Effector CD4-positive, alpha-beta T cell (primary cell): ENCODE measurements around the gene MYO5A.
"Not testable (repeated sequence)": the region's sequence is repeated elsewhere in the genome, so short reads cannot be mapped to it uniquely, and the experiment has no call there.

Experiments used
- DNase-seq: peaks from one replicate; pipeline ENCODE4 v3.0.0-alpha.2; 2020

Gene MYO5A

DNA sequence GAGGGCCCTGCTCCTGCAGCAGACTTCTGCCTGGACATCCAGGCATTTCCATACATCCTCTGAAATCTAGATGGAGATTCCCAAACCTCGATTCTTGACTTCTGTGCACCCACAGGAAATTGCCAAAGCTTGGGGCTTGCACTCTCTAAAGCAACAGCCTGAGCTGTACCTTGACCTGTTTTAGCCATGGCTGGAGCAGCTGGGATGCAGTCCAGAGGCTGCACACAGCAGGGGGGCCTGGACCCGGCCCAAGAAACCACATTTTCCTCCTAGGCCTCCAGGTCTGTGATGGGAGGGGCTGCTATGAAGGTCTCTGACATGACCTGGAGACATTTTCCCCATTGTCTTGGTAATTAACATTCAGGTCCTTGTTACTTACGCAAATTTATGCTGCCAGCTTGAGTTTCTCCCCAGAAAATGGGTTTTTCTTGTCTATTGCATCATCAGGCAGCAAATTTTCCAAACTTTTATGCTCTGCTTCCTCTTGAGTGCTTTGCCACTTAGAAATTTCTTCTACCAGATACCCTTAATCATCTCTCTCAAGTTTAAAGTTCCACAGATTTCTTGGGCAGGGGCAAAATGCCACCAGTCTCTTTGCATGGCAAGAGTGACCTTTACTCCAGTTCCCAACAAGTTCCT lies 11.8 kb upstream of the MYO5A start:
- no peak for DNase-seq

DNA sequence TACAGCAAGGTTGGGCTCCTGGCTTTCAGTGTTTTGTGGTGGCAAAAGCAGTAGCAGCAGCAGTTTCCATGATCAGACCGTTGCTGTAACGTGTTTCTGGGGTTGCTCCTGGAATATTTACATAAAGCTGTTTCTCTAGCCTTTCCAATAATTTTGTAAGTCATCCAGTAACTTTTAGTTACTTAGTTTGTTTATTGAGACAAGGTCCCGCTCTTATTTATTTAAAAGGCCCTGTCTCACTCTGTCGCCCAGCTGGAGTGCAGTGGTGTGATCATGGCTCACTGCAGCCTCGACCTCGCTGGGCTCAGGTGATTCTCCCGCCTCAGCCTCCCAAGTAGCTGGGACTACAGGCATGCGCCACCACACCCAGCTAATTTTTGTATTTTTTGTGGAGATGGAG lies 8.8 kb upstream of the MYO5A start:
- no peak for DNase-seq

DNA sequence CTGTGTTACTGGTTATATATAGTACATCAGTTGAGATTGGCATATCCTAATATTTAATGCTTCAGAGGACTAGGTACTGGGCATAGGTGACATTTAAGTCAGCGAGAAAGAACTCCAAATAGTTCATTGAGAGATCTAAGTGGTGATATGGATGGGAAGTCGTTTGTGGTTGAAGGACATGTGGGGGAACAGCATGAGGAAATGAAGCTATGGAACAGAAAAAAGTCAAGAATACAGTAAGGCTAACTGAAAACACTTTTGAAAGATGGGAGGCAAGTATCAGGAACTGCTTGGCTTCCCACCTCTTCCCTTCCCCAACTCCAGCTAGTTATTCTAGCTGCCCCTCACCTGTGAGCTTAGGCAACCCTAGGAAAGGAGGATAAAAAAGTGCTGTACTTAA lies 3.7 kb upstream of the MYO5A start:
- DNase-seq, result no peak

DNA sequence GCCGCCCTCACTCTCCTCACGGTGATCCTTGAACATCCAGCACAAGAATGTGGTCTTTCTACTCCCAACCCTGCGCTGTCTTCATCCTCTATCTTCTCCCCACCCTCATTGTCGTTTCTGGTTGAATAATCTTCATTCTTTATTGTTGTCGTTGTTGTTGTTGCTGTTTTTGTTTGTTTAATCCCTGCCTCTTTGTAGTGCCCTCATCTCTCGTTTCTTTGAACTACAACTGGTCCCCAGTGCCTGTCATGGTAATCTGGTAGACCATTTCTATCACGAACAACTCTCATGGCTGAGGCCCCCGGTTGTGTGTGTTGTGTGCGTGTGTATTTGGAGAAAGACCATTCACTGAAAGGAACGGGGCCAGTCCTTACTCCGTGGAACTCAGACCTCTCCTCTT lies 1.3 kb upstream of the MYO5A start:
- DNase-seq, result no peak

DNA sequence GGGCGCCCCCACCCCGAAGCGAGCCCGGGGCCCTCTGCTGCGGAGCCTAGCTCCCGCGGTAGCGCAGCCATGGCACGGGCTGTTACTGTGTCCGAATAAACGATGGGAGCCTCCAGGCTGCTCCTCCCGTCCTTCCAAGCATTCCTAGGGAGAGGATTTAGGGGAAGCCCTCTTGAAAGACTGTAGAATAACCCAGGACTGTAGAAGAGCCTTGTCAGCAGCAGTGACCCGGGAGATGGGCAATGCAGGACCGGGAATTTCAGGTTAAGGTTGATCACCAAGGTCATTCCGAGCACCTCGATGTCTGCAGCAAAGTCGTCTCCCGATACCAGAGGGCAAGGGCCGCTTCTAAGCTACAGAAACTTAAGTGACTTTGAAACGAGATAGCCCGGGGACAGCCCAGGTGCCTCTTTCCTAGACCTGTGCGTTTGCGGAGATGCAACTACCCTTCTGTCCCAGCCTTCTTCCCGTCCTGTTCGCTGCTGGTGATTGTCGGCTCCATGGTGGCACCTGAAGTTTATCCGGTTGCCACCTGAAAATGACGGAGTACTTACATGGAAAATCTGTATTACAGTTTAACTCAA lies 753 bp upstream of the MYO5A start:
- DNase-seq, result peak; percentile 3

DNA sequence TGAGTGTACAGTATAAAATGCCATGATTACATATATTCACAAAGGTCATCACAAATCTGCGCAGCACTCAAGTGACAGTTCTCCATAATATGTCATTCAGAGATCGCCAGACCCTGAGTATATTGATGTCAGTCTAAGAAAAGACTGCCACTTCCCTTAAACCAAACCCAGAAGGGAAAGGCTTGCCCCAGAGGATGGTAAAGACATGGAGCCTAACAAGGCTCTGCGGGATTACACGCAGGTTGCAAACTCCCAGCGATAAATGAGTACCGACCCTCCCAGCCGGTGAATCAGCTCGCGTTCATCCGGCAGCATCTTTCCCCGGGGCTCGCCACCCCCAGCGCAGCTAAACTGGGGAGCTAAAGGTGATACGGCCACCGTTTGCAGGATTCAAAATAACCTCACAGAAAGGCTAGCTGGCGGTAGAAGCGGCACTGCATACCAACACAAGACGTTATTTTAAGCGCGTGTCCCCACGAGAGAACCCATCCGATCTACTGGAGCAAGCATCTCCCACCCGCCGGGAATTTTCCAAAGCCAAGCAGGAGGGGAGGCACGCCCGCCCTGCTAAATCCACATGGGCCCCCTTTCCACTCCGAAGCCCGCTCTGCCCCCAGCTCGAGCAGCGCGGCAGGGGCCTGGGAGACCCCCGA lies 643 bp downstream of the MYO5A start:
- peak; percentile 32 for DNase-seq

DNA sequence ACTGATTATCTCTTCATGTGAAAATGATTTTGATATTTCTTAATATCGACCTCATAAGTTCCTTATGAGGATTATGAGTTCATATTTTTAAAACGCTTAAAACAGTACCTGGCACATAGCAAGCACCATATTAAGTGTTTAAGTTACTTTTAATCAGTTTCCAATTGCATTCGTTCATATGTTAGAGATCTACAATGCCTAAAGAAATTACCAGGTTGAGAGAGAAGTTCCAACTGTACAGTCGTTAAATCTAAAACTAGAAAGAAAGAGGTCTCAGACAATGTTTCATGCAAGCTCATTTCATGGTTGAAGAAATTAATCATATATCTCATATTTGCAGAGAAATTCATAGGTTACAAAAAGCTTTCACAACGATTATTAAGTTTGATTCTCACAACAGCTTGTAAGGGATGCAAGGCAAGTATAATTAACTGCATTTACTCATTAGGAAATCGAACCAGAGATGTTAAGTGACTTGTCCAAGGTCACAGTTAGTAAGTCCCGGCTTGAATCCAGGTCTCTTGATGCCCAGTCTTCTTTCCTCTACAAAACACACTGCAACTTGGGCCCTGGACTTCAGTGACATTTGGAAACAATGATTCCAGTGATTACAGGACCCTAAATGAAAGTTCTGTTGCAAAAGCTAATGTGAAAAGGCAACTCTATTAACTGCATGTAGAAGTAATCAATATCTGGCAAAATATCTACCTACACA lies 1.3 kb downstream of the MYO5A start:
- DNase-seq, result no peak

DNA sequence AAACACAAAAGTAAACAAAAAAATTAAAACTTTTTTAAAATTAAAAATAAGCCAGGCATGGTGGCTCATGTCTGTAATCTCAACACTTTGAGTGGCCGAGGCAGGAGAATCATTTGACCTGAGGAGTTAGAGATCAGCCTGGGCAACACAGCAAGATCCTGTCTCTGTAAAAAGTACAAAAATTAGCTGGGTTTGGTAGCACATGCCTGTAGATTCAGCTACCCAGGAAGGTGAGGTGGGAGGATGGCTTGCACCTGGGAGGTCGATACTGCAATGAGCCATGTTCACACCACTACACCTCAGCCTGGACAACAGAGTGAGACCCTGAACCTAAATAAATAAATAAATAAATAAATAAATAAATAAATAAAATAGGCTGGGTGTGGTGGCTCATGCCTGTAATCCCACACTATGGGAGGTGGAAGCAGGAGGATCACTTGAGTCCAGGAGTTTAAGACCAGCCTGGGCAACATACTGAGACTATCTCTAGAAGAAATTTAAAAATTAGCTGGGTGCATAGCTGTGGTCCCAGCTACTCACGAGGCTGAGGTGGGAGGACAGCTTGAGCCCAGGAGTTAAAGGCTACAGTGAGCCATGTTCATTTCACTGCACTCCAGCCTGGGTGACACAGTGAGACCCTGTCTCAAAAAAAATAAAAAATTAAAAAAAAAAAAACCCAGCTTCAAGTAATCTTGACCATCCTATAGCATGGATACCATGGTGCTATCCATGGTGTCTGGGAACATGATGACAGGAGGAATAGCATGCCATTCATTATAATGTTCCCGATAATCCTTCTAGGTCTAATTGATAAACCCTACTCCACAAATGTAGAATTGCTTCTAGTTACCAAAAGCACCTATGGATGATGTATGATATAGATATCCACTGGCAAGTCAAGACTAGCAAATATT lies 4.2 kb downstream of the MYO5A start:
- no peak for DNase-seq

DNA sequence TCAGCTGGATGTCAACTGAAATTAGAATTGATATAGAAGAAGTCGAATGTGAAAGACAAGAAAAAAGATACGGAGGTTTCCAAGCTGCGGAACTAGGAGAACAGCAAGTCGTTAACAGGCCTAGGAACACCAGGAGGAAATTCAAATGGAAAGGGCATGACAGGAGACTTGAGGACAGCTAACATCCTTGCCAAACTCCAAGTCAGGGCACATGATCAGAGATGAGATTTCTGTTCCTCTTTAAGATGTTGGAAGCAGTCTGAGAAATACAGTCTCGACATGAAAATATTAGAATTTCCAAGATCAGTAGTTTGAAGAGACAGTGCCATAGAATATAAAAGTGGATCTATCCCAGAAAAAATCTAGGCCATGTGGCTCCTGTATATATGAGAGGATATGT lies 5.0 kb downstream of the MYO5A start:
- DNase-seq, result no peak

DNA sequence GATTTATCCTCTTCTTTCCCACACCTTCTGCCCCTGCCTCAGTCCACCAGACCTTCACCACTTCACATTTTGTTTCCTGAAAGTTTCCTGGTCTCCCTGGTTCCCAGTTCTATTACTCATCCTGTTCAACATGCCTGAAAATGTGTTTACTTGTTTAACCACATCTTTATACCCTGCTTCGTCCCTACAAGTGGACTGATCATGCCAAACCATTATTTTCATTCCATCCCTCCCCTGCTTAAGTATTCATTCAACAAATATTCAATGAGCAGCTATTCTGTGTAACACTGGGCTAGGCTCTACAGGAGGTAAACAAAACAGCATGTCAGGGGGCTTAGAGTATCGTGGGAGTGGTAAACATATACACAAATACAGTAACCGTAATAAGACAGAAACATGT lies 5.5 kb downstream of the MYO5A start:
- no peak for DNase-seq

DNA sequence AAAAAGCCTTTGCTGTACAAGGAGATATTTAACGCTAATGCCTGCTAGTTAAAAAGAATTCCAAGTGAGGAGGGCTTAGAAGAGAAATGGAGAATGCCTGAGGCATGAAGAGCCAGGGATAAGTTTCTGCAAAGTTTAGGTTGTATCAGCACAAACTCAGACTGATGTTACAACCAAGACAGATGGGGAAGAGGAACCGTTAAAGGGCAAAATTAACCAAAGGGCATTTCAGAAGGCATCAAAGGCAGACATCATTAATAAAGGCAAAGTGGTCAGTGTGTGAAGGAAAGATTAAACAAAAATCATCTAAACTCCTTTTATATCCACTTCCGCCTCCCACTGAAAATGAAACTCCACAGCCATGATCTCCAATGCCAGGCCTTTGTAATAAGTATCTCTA lies 7.0 kb downstream of the MYO5A start:
- DNase-seq, result no peak

DNA sequence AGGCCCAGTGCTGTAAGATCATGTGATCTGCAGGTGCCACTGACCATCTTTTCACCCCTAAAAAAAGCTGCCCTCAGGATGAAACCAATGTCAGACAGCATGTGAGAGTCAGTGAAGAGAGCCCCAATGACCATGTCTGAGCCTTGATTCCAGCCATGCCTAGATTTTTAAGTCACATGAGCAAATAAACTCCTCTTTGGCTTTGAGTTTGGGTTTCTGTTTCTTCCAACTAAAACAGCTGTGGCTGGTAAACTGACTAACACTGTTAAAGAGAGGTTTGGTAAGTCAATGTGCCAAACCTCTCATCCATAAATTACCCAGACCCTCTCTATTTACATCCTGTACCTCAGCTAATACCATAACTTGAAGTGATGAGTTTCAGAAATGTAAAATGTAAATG lies 8.3 kb downstream of the MYO5A start:
- DNase-seq, result no peak

DNA sequence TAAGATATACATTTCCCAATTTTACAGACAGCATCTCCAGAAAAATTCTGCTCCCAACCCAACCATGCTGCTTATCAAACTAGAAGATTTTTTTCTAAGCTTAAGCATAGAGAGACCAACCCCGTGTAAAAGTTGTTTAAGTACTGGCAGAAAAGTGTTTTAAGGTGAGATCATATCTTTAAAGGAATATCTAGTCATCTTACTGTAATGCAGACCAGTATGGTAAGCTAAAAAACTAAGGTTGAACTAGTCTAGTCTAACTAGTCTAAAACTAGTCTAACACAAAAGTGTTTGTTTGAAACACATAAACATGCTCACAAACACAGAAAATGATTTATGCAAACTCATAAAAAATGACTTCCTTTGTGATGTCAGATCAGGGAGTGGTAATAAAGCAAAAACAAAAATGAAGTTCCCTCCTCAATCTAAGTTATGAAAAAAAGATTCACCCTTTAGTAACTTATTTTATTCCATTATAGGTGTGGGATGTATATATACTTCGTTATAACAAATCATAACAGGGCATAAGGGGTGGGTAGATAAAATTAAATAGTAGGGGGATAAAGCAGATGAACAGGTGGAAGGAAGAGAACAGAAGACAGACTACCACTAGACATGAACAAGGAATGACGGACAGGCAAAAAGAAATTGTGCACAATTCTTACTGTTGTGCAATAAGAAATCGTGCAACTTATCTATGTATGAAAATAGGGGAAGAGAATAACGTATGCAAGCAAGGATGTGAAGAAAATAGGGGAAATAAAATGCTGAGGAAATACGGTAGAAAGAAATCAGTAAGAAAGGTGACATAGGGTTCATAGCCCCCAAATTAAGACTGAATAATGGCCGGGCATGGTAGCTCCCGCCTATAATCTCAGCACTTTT lies 10.0 kb downstream of the MYO5A start:
- DNase-seq, result no peak

DNA sequence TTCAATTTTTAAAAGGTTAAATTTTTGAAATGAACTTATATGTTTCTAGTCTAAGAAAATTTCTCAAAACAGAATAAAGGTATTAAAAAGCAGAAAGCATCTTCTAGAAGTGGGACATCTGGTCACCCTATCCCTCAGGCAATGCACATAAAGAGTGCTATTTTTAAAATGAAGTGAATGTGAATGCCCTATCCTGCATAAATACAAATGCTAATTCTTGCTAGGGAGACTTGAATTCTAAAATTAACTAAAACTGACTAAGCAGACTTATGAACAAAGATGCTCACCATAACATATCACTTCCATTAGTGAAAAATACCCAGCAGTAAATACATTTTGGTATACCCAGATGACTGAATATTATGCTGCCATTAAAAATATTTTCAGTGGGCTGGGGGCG lies 11.7 kb downstream of the MYO5A start:
- no peak for DNase-seq

DNA sequence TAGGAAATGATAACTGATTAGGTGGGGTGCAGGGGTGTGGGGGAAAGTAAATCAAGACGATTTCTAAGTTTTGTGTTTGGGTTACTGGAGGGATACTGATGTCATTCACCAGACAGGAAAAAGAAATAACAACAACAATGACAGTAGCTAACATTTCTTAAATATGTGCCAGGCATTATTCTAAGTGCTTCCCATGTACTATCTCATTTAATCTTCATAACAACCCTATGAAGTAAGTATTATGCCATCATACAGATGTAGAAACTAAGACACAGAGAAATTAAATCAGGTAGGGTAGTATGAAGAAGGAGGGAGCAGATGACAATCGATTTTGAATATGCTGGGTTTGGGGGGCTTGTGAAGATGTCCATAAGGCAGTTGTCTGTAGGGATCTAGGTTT lies 13.3 kb downstream of the MYO5A start:
- DNase-seq, result no peak

DNA sequence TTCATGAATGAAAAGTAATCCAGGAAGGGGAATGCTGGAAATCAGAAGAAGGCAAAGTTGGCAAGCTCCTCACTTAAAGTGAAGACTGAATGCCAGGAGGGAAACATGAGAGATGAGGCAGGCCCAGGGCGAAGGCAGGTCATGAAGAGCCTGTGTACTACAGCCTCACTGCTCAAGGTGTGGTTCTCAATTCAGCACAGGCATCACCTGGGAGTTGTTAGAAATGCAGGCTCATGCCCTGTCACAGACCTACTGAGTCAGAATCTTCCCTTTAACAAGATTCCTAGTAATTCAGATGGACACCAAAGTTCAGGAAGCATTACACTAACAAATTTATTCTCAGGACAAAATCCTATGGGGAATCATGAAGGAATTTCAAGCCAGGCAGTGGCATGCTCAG lies 14.2 kb downstream of the MYO5A start:
- no peak for DNase-seq

DNA sequence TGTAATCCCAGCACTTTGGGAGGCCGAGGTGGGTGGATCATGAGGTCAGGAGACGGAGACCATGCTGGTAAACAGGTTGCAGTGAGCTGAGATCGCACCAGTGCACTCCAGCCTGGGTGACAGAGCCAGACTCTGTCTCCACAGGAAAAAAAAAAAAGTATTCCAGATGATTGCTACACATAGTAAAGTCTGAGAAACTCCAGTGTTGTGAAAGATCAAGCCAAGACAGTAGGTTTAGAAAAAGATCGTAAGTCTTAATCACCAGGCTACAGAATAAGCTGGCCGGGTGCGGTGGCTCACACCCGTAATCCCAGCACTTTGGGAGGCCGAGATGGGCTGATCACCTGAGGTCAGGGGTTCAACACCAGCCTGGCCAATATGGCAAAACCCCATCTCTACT lies 15.8 kb downstream of the MYO5A start:
- DNase-seq, result not testable (repeated sequence)

DNA sequence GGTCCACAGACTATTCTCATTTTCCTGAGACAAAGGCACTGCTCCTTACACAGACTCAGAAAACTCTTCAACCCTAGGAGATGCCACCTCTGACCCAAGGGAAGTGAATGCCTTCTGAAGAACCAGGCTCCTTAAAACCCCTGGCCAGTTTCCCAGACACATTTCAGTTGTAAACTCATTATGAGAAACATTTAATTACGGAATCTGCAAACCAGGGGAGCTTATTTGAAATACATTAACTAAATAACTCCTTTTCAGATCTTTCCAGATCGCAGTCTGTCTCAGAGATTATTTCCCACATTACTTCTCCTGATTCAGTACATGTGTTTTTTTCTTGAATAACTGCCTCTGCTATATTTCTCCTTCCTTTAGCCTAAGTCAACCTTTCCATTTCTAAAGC lies 17.6 kb downstream of the MYO5A start:
- DNase-seq, result no peak

DNA sequence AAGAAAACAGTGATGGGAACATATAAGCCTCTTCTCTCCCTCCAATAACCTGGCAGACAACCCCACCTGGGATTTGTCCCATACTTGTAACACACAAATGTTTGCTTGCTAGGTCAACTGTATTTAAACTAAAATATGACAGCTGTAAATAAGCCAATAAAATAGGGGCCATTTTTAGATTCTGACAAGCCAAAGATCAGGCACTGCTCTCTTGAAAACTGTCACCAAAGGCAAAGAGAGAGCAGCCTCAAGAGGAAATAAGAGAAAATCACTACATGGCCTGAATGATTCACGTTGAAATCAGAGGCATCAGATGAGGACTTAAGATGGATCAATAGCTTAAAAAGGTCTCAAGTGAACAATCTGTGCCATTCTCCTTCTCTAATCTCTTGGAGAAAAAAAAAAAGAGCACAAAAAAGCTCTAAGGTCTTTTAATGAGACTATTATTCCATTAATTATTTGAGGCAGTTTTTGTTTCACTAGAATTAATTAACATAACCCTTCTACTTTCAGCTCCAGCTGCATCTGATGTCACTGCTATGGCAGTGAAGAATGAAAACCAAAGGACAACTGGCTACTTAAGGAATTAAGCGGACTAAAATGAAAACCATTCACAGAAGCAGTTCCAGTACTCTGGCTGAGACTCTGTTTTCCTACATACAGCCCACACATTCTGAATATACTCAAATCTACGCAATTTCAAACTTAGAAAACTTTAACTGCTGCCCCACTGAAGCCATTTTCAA lies 19.0 kb downstream of the MYO5A start:
- DNase-seq, result no peak

DNA sequence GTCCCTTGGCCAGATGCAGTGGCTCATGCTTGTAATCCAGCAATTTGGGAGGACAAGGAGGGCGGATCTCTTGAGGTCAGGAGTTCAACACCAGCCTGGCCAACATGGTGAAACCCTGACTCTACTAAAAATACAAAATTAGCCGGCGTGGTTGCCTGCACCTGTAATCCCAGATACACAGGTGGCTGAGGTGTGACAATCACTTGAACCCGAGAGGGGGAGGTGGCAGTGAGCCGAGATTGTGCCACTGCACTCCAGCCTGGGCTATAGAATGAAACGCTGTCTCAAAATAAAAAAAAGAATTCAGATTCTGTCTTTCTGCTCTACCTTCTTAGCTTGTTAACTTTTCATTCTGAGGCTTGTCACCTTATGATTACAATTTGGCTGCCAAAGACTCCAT lies 22.1 kb downstream of the MYO5A start:
- no peak for DNase-seq

DNA sequence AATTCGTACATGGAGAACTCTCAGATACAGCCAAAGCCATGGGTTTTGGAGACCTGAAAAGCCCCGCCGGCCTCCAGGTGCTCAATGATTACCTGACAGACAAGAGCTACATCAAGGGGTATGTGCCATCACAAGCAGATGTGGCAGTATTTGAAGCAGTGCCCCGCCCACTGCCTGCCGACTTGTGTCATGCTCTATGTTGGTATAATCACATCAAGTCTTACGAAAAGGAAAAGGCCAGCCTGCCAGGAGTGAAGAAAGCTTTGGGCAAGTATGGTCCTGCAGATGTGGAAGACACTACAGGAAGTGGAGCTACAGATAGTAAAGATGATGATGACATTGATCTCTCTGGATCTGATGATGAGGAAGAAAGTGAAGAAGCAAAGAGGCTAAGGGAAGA lies 23.5 kb downstream of the MYO5A start:
- no peak for DNase-seq
